GM19240 (cell line): ENCODE measurements around the gene CDCA7.
"Not testable (repeated sequence)": the region's sequence is repeated elsewhere in the genome, so short reads cannot be mapped to it uniquely, and the experiment has no call there.

Experiments
- DNase-seq: peaks from one replicate; pipeline ENCODE4 v3.0.0; 2011; ENCODE audit warnings: low spot score; ENCODE audit not compliant: insufficient read length

The CDCA7 gene

DNA sequence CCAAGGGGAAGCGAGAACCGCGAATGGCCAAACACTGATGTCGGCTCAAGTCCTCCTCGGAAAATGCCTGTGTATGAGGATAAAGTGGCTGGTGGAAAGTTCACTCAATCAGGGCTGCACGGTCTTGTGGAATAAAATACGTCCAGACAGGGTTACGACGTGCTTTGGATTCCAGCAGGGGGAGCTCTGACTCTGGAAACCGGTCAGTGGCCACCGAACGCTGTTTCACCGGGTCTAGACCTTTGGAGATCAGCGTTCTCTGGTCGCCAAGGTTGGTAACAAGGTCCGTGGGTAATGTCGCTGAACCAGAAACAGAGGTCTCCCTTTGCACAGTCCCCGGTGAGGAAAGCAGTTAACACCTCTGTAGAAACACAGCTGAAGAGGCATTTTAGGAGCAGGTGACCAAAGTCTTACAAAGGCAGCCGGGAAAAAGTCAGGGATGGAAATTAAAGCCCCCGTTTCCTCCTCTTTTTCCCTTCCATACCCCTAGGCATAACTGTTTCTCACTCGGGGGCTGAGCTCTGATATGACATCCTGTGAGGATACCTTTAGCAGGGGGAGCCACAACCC lies 47.8 kb downstream of the CDCA7 start:
- peak; percentile 64 for DNase-seq

GRCh38 chr2:173404841-173405750 lies 50.4 kb downstream of the CDCA7 start:
- DNase-seq: no peak

GRCh38 chr2:173407176-173407575 lies 52.5 kb downstream of the CDCA7 start:
- DNase-seq: no peak

DNA sequence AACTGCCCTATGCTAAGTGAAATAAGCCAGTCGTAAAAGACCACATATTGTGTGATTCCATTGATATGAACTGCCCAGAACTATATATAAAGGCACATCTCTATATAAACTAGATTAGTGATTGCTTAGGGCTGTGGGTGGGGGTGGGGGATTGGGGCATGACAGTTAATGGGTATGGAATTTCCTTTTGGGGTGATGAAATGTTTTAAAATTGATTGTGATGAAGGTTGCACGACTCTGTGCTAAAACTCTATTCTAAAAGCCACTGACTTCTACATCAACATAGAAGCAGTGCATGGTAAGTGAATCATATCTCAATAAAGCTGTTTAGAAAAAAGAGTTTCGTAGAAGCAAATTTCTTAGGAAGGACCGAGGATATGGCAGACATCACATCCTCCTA lies 53.0 kb downstream of the CDCA7 start:
- no peak for DNase-seq

- no peak for DNase-seq
Observed at GRCh38 chr2:173410579-173410978, 55.9 kb downstream of the CDCA7 start.

DNA sequence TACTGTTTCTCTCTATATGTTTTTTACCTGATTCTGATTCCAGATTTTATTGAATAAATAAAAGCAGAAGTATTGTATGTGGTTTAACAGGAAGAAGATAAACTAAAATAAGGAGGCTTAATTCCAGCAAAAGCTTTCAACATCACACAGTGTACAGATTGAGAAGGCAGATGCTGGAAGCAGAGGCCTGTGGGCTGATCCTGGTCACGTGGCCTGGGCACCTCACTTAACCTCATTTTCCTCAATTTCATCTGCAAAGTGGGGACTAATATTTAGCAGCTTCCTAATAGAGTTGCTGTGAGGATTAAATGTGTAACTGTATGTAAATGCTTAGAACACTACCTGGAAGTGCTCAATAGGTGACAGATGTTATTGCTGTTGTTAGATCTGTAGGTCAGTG lies 58.0 kb downstream of the CDCA7 start:
- DNase-seq: no peak

DNA sequence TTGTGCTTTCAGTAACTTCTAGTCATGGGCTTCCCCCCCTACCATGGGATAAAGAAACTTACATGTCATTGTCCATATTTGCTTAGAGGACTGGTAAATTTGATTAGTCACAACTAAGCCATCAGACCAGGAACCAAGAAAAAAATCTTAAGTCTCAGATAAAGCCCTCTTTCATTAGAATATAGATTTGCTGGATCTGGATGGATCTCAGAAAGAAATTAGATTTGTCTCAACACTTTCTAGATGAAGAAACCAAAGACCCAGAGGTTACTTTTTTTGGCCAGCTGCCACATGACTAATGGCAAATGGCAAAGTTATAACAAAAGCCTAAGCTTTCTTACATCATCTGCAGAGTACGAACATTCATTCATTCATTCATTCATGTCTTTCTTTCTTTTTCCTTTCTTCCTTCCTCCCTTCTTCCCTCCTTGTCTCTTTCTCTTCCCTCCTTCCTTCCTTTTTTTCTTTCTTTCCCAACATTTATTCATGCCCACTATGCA lies 60.2 kb downstream of the CDCA7 start:
- no peak for DNase-seq

DNA sequence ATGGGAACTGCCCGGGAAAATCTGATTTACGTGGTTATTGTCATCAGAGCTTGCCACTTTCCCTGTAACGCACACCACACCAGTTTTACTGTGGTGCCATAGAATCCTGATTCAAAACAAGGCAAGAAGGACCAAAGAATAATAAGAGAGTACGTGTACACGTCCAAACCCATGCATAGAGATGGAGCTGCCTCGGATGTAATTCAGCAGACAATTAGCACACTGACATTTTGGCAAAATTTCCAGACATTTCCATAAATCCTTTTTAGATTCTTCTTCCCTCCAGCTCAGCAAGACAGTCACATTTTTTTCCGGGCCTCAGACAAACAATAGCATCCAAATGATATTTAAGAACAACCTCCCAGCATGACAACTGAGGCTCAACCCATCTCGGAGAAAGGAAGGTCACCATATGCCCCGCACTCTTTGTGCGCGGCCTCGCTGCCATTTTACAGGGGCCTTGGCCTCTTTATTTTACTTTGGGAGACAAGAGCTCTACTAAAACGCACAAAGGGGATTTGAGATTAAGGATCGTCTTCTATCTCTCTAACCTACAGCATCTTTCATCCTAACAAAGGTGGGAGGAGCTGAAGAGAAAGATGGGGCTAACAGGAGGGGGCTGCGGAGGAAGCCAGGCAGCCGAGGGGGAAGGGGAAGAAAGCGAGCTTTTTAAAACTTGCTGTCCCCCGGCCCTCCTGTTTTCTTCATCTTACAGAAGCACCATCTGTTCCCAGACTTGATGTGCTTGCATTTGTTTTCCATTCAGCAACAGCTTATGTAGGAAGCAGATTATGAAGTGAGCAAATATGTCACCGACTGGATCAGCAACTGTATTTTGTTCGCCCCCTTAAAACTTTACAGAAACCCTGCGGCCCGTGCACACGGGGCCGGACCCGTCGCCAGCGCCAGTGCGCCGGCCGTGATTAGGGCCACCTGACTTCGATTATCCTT lies 61.0 kb downstream of the CDCA7 start:
- DNase-seq: no peak

DNA sequence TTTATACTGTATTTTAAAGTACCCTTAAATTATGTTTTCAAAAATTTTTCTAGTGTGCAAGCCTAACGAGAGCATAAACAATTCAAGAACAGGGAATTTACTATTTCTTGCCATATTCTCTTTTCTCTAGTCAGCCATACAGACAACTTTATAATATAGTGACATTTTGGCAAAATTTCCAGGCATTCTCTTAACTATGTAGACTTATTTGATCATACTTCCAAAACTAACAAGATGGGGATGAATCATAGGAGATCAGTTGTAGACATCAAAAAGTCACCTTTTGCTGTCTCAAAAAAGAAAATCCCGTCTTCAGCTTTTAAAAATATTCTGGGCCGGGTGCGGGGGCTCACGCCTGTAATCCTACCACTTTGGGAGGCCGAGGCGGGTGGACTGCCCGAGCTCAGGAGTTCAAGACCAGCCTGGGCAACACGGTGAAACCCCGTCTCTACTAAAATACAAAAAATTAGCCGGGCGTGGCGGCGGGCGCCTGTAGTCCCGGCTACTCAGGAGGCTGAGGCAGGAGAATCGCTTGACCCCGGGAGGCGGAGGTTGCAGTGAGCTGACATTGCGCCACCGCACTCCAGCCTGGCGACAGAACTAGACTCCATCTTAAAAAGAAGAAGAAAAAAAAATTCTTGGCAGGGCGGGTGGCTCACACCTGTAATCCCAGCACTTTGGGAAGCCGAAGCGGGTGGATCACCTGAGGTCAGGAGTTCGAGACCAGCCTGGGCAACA lies 61.9 kb downstream of the CDCA7 start:
- DNase-seq: not testable (repeated sequence)

- DNase-seq: no peak
Observed at GRCh38 chr2:173417341-173417740, 62.7 kb downstream of the CDCA7 start.

DNA sequence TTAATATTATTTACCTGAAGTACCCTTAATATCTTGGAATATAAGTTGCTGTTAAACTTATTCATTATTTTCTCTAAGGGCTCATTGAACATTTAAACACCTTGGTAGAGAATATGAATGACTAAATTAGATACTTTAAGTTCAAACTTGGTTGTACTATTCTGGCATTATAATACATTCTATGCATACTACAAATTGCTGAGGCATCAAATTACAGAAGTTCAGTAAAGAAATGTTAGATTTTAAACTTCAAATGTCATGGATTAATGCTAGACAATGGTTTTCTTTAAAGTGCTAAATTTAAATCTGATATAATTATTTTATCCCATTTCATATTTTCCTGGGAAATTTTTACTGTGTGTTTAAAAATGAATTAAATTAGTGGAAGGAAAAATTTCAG lies 63.1 kb downstream of the CDCA7 start:
- no peak for DNase-seq
